NB4 (cell line): ENCODE results near the gene HERC5.

Source experiments
- POLR2A ChIP-seq: IDR thresholded peaks from 2 replicates; pipeline ENCODE4 v1.6.1; 2011; ENCODE audit warnings: mild to moderate bottlenecking; ENCODE audit not compliant: insufficient read length; ENCODE audit errors: extremely low read depth
- TF ChIP-seq, protein P1 (sequence below): IDR thresholded peaks from one replicate; pipeline ENCODE4 v1.5.1; 2012; ENCODE audit warnings: low read depth, low read length

DNA sequence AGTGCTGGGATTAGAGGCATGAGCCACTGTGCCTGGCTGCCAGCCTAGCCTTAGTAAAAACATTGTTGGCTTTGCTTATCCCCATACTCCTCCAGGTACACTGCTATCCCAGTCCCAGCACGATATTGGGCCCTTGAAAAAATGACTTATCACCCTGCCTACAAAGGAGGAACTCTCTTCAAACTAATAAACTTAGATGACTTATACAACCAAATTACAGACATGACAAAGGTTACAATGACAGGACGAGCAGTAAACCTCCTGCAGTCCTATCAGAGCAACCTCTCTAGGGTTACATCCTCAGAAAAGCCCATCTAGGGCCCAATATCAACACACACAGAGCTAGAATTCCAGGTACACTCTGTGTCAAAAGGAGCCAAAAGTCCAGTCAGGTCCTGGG is 5.7 kb upstream of the HERC5 start:
- TF ChIP-seq, protein P1, sequence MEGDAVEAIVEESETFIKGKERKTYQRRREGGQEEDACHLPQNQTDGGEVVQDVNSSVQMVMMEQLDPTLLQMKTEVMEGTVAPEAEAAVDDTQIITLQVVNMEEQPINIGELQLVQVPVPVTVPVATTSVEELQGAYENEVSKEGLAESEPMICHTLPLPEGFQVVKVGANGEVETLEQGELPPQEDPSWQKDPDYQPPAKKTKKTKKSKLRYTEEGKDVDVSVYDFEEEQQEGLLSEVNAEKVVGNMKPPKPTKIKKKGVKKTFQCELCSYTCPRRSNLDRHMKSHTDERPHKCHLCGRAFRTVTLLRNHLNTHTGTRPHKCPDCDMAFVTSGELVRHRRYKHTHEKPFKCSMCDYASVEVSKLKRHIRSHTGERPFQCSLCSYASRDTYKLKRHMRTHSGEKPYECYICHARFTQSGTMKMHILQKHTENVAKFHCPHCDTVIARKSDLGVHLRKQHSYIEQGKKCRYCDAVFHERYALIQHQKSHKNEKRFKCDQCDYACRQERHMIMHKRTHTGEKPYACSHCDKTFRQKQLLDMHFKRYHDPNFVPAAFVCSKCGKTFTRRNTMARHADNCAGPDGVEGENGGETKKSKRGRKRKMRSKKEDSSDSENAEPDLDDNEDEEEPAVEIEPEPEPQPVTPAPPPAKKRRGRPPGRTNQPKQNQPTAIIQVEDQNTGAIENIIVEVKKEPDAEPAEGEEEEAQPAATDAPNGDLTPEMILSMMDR, result no peak
- TF ChIP-seq POLR2A, result no peak
